ENCODE data around the gene SMC6.

SMC6 gene

GRCh38 chr2:17615147-17615546 is 138.5 kb downstream of the SMC6 start:
- DNase-seq = no peak

- DNase-seq = no peak
Observed at GRCh38 chr2:17614174-17614930, 139.3 kb downstream of the SMC6 start.

Measured in midbrain (tissue), 1 donor.